H1 (cell line): ENCODE measurements around the gene TRAF3. TPM values are rescaled to one million over a fixed set of nuclear protein-coding genes. Genes with fewer than 3 reads are reported as not detected.

Experiments used
- CTCF ChIA-PET: fragments of 300-600 bp; sonication (Branson Sonifier 250); formaldehyde crosslinking; loops from one replicate; lab custom pipeline; 2021; ENCODE audit not compliant: partially characterized antibody; lab: Charles Lee
- POLR2A ChIA-PET: fragments of 300-600 bp; sonication (Branson Sonifier 250); formaldehyde crosslinking; loops from one replicate; lab custom pipeline; 2021; ENCODE audit warnings: inconsistent platforms; ENCODE audit not compliant: partially characterized antibody; lab: Charles Lee
- DNase-seq, 2 experiments: peaks; one replicate each; pipeline versions ENCODE4 v3.0.0 to v3.0.0-alpha.2; 2010 to 2022; ENCODE audit warnings: low spot score in 2 of 2, low read depth in 1 of 2, mixed read lengths in 1 of 2
- FAIRE-seq: peaks from 2 replicates; lab custom pipeline; 2011; peaks lifted over from hg19 to GRCh38; lab: Jason Lieb, UNC
- H2AFZ ChIP-seq: 2 replicates; pipeline ENCODE4 v1.8.1; 2012; ENCODE audit warnings: low read length, inconsistent platforms
- H2AK5ac ChIP-seq: 2 replicates; pipeline ENCODE4 v1.6.1; 2013; ENCODE audit warnings: low read depth, low read length
- H2BK120ac ChIP-seq: replicated peaks from 2 replicates; pipeline ENCODE3; 2013; ENCODE audit warnings: low read depth, low read length, inconsistent platforms
- H2BK12ac ChIP-seq: 2 replicates; pipeline ENCODE4 v1.6.1; 2013; ENCODE audit warnings: low read depth, low read length
- H2BK15ac ChIP-seq: 2 replicates; pipeline ENCODE4 v1.6.1; 2013; ENCODE audit warnings: low read length
- H2BK20ac ChIP-seq: 2 replicates; pipeline ENCODE4 v1.6.1; 2013; ENCODE audit warnings: low read length
- H2BK5ac ChIP-seq: 2 replicates; pipeline ENCODE4 v1.6.1; 2013; ENCODE audit warnings: low read depth, low read length
- H3K14ac ChIP-seq: 2 replicates; pipeline ENCODE4 v1.6.1; 2013; ENCODE audit warnings: inconsistent platforms; ENCODE audit not compliant: insufficient read length
- H3K18ac ChIP-seq: 2 replicates; pipeline ENCODE4 v1.6.1; 2013; ENCODE audit warnings: low read length; ENCODE audit errors: extremely low read depth
- H3K23ac ChIP-seq: 2 replicates; pipeline ENCODE4 v1.6.1; 2013; ENCODE audit warnings: inconsistent platforms; ENCODE audit not compliant: insufficient read length
- H3K23me2 ChIP-seq: 2 replicates; pipeline ENCODE4 v1.6.1; 2013; ENCODE audit warnings: low read depth, low read length
- H3K27ac ChIP-seq: 2 replicates; pipeline ENCODE4 v1.6.1; 2011; ENCODE audit warnings: low read depth, low read length, inconsistent platforms
- H3K27me3 ChIP-seq, 4 experiments: replicated peaks in 1 of 4; 1 replicate in 1 of 4; 2 replicates in 3 of 4; pipeline versions ENCODE4 v1.6.1 to v1.8.1; 2011 to 2013; ENCODE audit warnings: low read length in 3 of 4, mild to moderate bottlenecking in 3 of 4, inconsistent platforms in 2 of 4, mixed read lengths in 2 of 4, moderate library complexity in 1 of 4; ENCODE audit not compliant: control insufficient read depth in 3 of 4, insufficient read depth in 3 of 4; ENCODE audit errors: extremely low read depth in 1 of 4
- H3K36me3 ChIP-seq, 4 experiments: 2 replicates each; pipeline versions ENCODE4 v1.6.1 to v1.8.1; 2011 to 2013; ENCODE audit warnings: mild to moderate bottlenecking in 4 of 4, low read length in 3 of 4, moderate library complexity in 2 of 4, control low read depth in 1 of 4, inconsistent platforms in 1 of 4; ENCODE audit not compliant: insufficient read depth in 4 of 4, control insufficient read depth in 2 of 4
- H3K4ac ChIP-seq: replicated peaks from 2 replicates; pipeline ENCODE3; 2013; ENCODE audit warnings: low read length, low read depth, mixed read lengths, inconsistent platforms; ENCODE audit not compliant: insufficient read length
- H3K4me1 ChIP-seq, 4 experiments: replicated peaks in 1 of 4; 1 replicate in 1 of 4; 2 replicates in 3 of 4; pipeline versions ENCODE4 v1.6.1 to v1.8.1; 2011 to 2013; ENCODE audit warnings: low read length in 3 of 4, inconsistent platforms in 2 of 4, mixed read lengths in 1 of 4; ENCODE audit not compliant: insufficient read depth in 4 of 4, control insufficient read depth in 3 of 4
- H3K4me2 ChIP-seq, 2 experiments: 2 replicates each; pipeline versions ENCODE4 v1.6.1 to v1.8.1; 2011 to 2013; ENCODE audit warnings: low read depth in 2 of 2, low read length in 2 of 2, control low read depth in 1 of 2, inconsistent platforms in 1 of 2, mild to moderate bottlenecking in 1 of 2; ENCODE audit not compliant: insufficient read depth in 1 of 2
- H3K4me3 ChIP-seq, 4 experiments: fragments of 200-600, 300-600 bp in 1 of 4; sonication (generic), shearing (Covaris generic), sonication (Bioruptor Twin) in 1 of 4; 2 replicates each; pipeline versions ENCODE4 v1.5.1 to v1.8.1; 2011 to 2016; ENCODE audit warnings: low read length in 4 of 4, low read depth in 3 of 4, control low read depth in 2 of 4, inconsistent platforms in 2 of 4, mild to moderate bottlenecking in 2 of 4, mixed read lengths in 1 of 4, moderate library complexity in 1 of 4; ENCODE audit not compliant: insufficient read depth in 2 of 4; ENCODE audit errors: extremely low read depth in 1 of 4
- H3K56ac ChIP-seq: replicated peaks from 2 replicates; pipeline ENCODE3; 2013; ENCODE audit warnings: low read depth, mild to moderate bottlenecking, mixed read lengths, low read length, inconsistent platforms; ENCODE audit not compliant: insufficient read length
- H3K79me1 ChIP-seq: 2 replicates; pipeline ENCODE4 v1.6.1; 2013; ENCODE audit warnings: low read depth, low read length, control low read depth
- H3K79me2 ChIP-seq, 2 experiments: 2 replicates each; pipeline versions ENCODE4 v1.6.1 to v1.8.1; 2012 to 2013; ENCODE audit warnings: low read length in 2 of 2, mild to moderate bottlenecking in 2 of 2, inconsistent platforms in 1 of 2; ENCODE audit not compliant: insufficient read depth in 2 of 2, control insufficient read depth in 1 of 2
- H3K9ac ChIP-seq, 4 experiments: replicated peaks in 1 of 4; 1 replicate in 1 of 4; 2 replicates in 3 of 4; pipeline versions ENCODE4 v1.6.1 to v1.8.1; 2011 to 2013; ENCODE audit warnings: low read depth in 3 of 4, low read length in 3 of 4, control low read depth in 2 of 4, mild to moderate bottlenecking in 2 of 4, moderate library complexity in 2 of 4, inconsistent platforms in 1 of 4; ENCODE audit errors: extremely low read depth in 1 of 4
- H3K9me3 ChIP-seq, 2 experiments: 2 replicates each; pipeline versions ENCODE4 v1.6.1 to v1.8.1; 2012 to 2013; ENCODE audit warnings: mild to moderate bottlenecking in 2 of 2, moderate library complexity in 2 of 2, control low read depth in 1 of 2, inconsistent platforms in 1 of 2, low read depth in 1 of 2, low read length in 1 of 2, mixed read lengths in 1 of 2; ENCODE audit not compliant: insufficient read depth in 2 of 2
- H4K20me1 ChIP-seq, 2 experiments: replicated peaks in 1 of 2; 2 replicates each; pipeline versions ENCODE3 to v1.8.1; 2011 to 2013; ENCODE audit warnings: inconsistent platforms in 2 of 2, low read length in 2 of 2, mild to moderate bottlenecking in 1 of 2; ENCODE audit not compliant: insufficient read depth in 2 of 2, control insufficient read depth in 1 of 2
- H4K5ac ChIP-seq: 2 replicates; pipeline ENCODE4 v1.6.1; 2013; ENCODE audit warnings: low read length, low read depth, mixed read lengths, inconsistent platforms; ENCODE audit not compliant: insufficient read length
- H4K8ac ChIP-seq: 2 replicates; pipeline ENCODE4 v1.8.0; 2013; ENCODE audit warnings: mild to moderate bottlenecking, moderate library complexity, low read length, inconsistent platforms; ENCODE audit not compliant: insufficient read depth; ENCODE audit errors: extremely low read depth
- H4K91ac ChIP-seq: replicated peaks from 2 replicates; pipeline ENCODE3; 2013; ENCODE audit warnings: low read length, mixed read lengths, inconsistent platforms; ENCODE audit not compliant: insufficient read length
- CHD1 ChIP-seq: IDR thresholded peaks from 2 replicates; pipeline ENCODE4 v1.6.1; 2012; ENCODE audit warnings: low read depth, low read length, improper control_type of control experiment
- FOSL1 ChIP-seq: IDR thresholded peaks from 2 replicates; pipeline ENCODE4 v1.6.1; 2011; ENCODE audit warnings: mild to moderate bottlenecking, low read depth, low read length, moderate library complexity; ENCODE audit not compliant: insufficient read depth
- NANOG ChIP-seq: IDR thresholded peaks from 2 replicates; pipeline ENCODE4 v1.6.1; 2011; ENCODE audit warnings: low read length, low read depth, mild to moderate bottlenecking, inconsistent platforms; ENCODE audit not compliant: insufficient read depth, poor library complexity, severe bottlenecking
- POU5F1 ChIP-seq: IDR thresholded peaks from 2 replicates; pipeline ENCODE4 v1.6.1; 2011; ENCODE audit warnings: low read depth, mild to moderate bottlenecking, low read length, moderate library complexity
- RAD21 ChIP-seq, 2 experiments: IDR thresholded peaks in 1 of 2; conservative IDR thresholded peaks in 1 of 2; 2 replicates each; pipeline ENCODE4 v1.6.1; 2011; ENCODE audit warnings: low read depth in 2 of 2, low read length in 2 of 2, improper control_type of control experiment in 1 of 2, inconsistent platforms in 1 of 2, mild to moderate bottlenecking in 1 of 2, moderate library complexity in 1 of 2
- RNF2 ChIP-seq: fragments of 200-900, 300-1000 bp; sonication (generic); IDR thresholded peaks from 2 replicates; pipeline ENCODE4 v1.7.1; 2016; ENCODE audit warnings: borderline replicate concordance, low read depth, mild to moderate bottlenecking, antibody characterized with exemption, low read length; ENCODE audit not compliant: poor library complexity, severe bottlenecking; ENCODE audit errors: missing control alignments
- WGBS, 2 experiments: shearing (Covaris generic) in 1 of 2; methylation state at CpG; one replicate each; pipeline versions ENCODE4 v1.1.6 to v1.1.7; 2013 to 2015; ENCODE audit warnings: low lambda C conversion rate in 2 of 2, mixed read lengths in 2 of 2, inconsistent platforms in 1 of 2, low coverage in 1 of 2, missing lambda C conversion rate in 1 of 2; ENCODE audit not compliant: insufficient replicate concordance in 2 of 2, insufficient coverage in 1 of 2, insufficient read length in 1 of 2; ENCODE audit errors: extremely low coverage in 1 of 2, missing lambda C conversion rate in 1 of 2; 5-methylcytosine and 5-hydroxymethylcytosine counted together
- polyA plus RNA-seq, 7 experiments: library from polyadenylated mRNA; depleted of rRNA in 3 of 7; stranded (reverse) in 5 of 7; unstranded in 2 of 7; fragments of >200 nt in 5 of 7; fragments of 200-250 nt in 2 of 7; gene quantifications; 1 replicate in 5 of 7; 2 replicates in 1 of 7; 4 replicates in 1 of 7; pipeline versions ENCODE4 v1.2.1 to v1.2.3, GENCODE V29; 2011 to 2013; ENCODE audit warnings: missing spikeins in 2 of 7, mixed read lengths in 2 of 7
- total RNA-seq: library from RNA; stranded (reverse); fragmentation: NEBNext Ultra II Directional; extraction: Animal tissue kit (Norgen Biotek cat#: 25700); gene quantifications from 2 replicates; pipeline ENCODE4 v1.2.1, GENCODE V29; 2021
- TF ChIP-seq, protein P1 (sequence below), 3 experiments: IDR thresholded peaks; 1 replicate in 2 of 3; 2 replicates in 1 of 3; pipeline versions ENCODE4 v1.5.1 to v1.6.1; 2011; ENCODE audit warnings: low read length in 3 of 3, mild to moderate bottlenecking in 3 of 3, inconsistent platforms in 2 of 3, low read depth in 1 of 3, moderate library complexity in 1 of 3; ENCODE audit not compliant: insufficient read depth in 1 of 3; ENCODE audit errors: control extremely low read depth in 1 of 3

The TRAF3 gene
- total and polyA plus RNA-seq, 2 of the 8 experiments (the other 6 are each of a cell fraction or from before 2014, with no cell fraction given), result 5.8 to 12.1 TPM

DNA sequence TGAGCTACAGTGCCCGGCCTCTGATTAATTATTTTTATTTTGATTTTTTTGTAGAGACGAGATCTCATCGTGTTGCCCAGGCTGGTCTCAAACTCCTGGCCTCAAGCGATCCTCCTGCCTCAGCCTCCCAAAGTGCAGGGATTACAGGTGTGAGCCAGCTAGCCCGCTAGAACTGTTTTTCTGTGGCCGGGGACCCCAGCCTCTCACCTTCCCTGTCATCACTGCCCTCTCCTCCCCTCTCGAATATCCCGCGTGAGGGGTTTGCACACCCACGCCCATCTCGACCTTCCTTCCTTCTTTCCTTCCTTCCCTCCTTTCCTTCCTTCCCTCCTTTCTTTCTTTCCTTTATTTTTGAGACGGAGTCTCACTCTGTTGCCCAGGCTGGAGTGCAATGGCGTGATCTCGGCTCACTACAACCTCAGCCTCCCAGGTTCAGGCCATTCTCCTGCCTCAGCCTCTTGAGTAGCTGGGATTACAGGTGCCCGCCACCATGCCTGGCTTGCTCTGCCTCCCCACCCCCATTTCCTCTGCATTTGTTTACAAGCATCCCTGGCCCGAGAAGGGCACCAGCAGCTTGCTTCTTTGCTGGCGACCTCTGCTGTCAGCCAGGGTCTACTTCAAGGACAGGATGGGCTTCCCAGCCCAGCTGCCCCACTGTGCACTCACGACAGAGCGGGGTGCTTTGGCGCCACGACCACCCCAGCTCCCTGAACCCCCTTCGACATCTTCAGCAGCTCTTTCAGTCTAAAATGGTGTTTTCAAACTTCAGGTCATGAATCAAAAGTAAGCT lies 4.3 kb upstream of the TRAF3 start:
- Histone ChIP-seq H2BK5ac (peak overlapping the region; percentile 24; the same call in 1 of the 2 replicates), H3K4me1 (peaks cover 3 to 10% (median 4%) of the 10 kb centered on the region in 4 experiments), H3K4me3 (no peak overlapping the region), H3K79me2 (no peaks in the 10 kb centered on the region), H3K4ac (no peak overlapping the region), H3K9ac (no peak overlapping the region), H3K27ac (no peak overlapping the region), H2AK5ac (no peak overlapping the region), H3K36me3 (no peaks in the 10 kb centered on the region; a peak in 1 of 8 replicates), H4K20me1 (no peaks in the 10 kb centered on the region), H3K4me2 (no peak overlapping the region), H4K8ac (no peak overlapping the region), H2AFZ (no peak overlapping the region), H4K5ac (no peak overlapping the region), H2BK12ac (no peak overlapping the region), H3K27me3 (no peaks in the 10 kb centered on the region), H2BK20ac (peak overlapping the region; percentile 61; the same call in 1 of the 2 replicates), H2BK120ac (no peak overlapping the region), H3K23ac (no peak overlapping the region), H3K79me1 (no peaks in the 10 kb centered on the region), H3K14ac (no peak overlapping the region), H3K56ac (no peak overlapping the region), H3K9me3 (no peaks in the 10 kb centered on the region), H2BK15ac (no peak overlapping the region; the same call in 1 of the 2 replicates), H3K23me2 (peaks cover 3% of the 10 kb centered on the region; the same call in 1 of the 2 replicates), H3K18ac (peak overlapping the region; percentile 32; the same call in 1 of the 2 replicates), H4K91ac (no peak overlapping the region)
- ChIA-PET POLR2A (interaction anchor here (0.6 to 0.7 kb wide), 2 partner anchors 36 to 410 kb away, joined by 3 read pairs; no protein-coding TSS in a partner anchor), CTCF (interaction anchor here (0.6 to 8.4 kb wide), 36 partner anchors 8 to 1993 kb away, joined by 3 to 63 read pairs (median 4); partner anchors contain the start of gene AMN)
- DNase-seq (peak; percentile 70 to 71), FAIRE-seq (peak; percentile 66)
- WGBS, 2 experiments, result 69% methylated on average over 20 of the region's 22 CpGs; no CpG with 5 or more reads in 1 of the 2 experiments
- TF ChIP-seq POU5F1, result no peak
- TF ChIP-seq NANOG, result no peak
- TF ChIP-seq RNF2, result no peak
- TF ChIP-seq CHD1, result no peak
- TF ChIP-seq RAD21 (IDR thresholded peaks at IDR 0.05 in 1 of 2, conservative IDR thresholded peaks at IDR 0.05 in 1 of 2; ENCODE audit: low read depth in 2 of 2, low read length in 2 of 2), result peak; percentile 73 to 78
- TF ChIP-seq, protein P1, sequence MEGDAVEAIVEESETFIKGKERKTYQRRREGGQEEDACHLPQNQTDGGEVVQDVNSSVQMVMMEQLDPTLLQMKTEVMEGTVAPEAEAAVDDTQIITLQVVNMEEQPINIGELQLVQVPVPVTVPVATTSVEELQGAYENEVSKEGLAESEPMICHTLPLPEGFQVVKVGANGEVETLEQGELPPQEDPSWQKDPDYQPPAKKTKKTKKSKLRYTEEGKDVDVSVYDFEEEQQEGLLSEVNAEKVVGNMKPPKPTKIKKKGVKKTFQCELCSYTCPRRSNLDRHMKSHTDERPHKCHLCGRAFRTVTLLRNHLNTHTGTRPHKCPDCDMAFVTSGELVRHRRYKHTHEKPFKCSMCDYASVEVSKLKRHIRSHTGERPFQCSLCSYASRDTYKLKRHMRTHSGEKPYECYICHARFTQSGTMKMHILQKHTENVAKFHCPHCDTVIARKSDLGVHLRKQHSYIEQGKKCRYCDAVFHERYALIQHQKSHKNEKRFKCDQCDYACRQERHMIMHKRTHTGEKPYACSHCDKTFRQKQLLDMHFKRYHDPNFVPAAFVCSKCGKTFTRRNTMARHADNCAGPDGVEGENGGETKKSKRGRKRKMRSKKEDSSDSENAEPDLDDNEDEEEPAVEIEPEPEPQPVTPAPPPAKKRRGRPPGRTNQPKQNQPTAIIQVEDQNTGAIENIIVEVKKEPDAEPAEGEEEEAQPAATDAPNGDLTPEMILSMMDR (IDR thresholded peaks at IDR 0.05; ENCODE audit: control extremely low read depth in 1 of 3, insufficient read depth in 1 of 3, low read depth in 1 of 3, low read length in 3 of 3), result peak; percentile 69 to 87 (median 81)
- no peak for TF ChIP-seq FOSL1
